Left ventricle myocardium inferior (tissue), 1 donor: Measurements from ENCODE around the gene ATXN1. TPM values are rescaled to one million over a fixed set of nuclear protein-coding genes. Genes with fewer than 3 reads are reported as not detected.

Experiments used
- DNase-seq: peaks from one replicate; pipeline ENCODE4 v3.0.0-alpha.2; 2020
- H3K27ac ChIP-seq: fragments of 200-600 bp; replicated peaks from 2 replicates; pipeline ENCODE4 v1.8.0; 2021
- H3K27me3 ChIP-seq: fragments of 200-600 bp; 2 replicates; pipeline ENCODE4 v1.8.0; 2021; ENCODE audit warnings: low read depth
- H3K36me3 ChIP-seq: fragments of 200-600 bp; 2 replicates; pipeline ENCODE4 v1.8.0; 2021
- H3K4me1 ChIP-seq: fragments of 200-600 bp; 2 replicates; pipeline ENCODE4 v1.8.0; 2021
- H3K4me3 ChIP-seq: fragments of 200-600 bp; 2 replicates; pipeline ENCODE4 v1.8.0; 2021; ENCODE audit warnings: mild to moderate bottlenecking, moderate library complexity
- H3K9me3 ChIP-seq: fragments of 200-600 bp; replicated peaks from 2 replicates; pipeline ENCODE4 v1.8.0; 2021
- CTCF ChIP-seq: fragments of 200-600 bp; IDR thresholded peaks from 2 replicates; pipeline ENCODE4 v1.8.0; 2021; ENCODE audit warnings: antibody characterized with exemption, mild to moderate bottlenecking, borderline replicate concordance
- intact Hi-C: fragments of 100-400 bp; cut with micrococcal nuclease; formaldehyde crosslinking; loops from one replicate; pipeline ENCODE4 v1.11.0; 2022
- total RNA-seq: library from RNA; stranded (reverse); fragmentation: NEBNext Ultra II Directional; extraction: Animal tissue kit (Norgen Biotek cat#: 25700); gene quantifications from one replicate; pipeline ENCODE4 v1.2.1, GENCODE V29; 2021
- donor health status: DM: no; HTN: yes; CAD: no; lungs with severe emphysema.

ATXN1 gene
- total RNA-seq, 1 donor from 2014 or later: 41.5 TPM

- no peaks in the 10 kb centered on the region for H3K9me3 ChIP-seq
- peaks cover 53% of the 10 kb centered on the region for H3K36me3 ChIP-seq
- H3K4me1 ChIP-seq: no peaks in the 10 kb centered on the region
- no peak overlapping the region for H3K4me3 ChIP-seq
- no peaks in the 10 kb centered on the region for H3K27me3 ChIP-seq
- H3K27ac ChIP-seq: no peak overlapping the region
- no peak for TF ChIP-seq CTCF
- intact Hi-C loops: no loop called here
- no peak for DNase-seq
These were observed 466.2 kb downstream of the ATXN1 start for GRCh38 chr6:16295060-16295459.

GRCh38 chr6:16294371-16294770 lies 466.9 kb downstream of the ATXN1 start:
- intact Hi-C loops: no loop called here
- Histone ChIP-seq H3K27ac (no peak overlapping the region), H3K36me3 (peaks cover 49% of the 10 kb centered on the region), H3K27me3 (no peaks in the 10 kb centered on the region), H3K4me1 (no peaks in the 10 kb centered on the region), H3K9me3 (no peaks in the 10 kb centered on the region), H3K4me3 (no peak overlapping the region)
- TF ChIP-seq CTCF: no peak
- no peak for DNase-seq

- H3K27ac ChIP-seq: no peak overlapping the region
- no peaks in the 10 kb centered on the region for H3K27me3 ChIP-seq
- no peak overlapping the region for H3K4me3 ChIP-seq
- TF ChIP-seq CTCF: no peak
- no peaks in the 10 kb centered on the region for H3K9me3 ChIP-seq
- intact Hi-C loops: no loop called here
- no peaks in the 10 kb centered on the region for H3K4me1 ChIP-seq
- H3K36me3 ChIP-seq: peaks cover 45% of the 10 kb centered on the region
- no peak for DNase-seq
These were observed 468.3 kb downstream of the ATXN1 start for GRCh38 chr6:16292942-16293341.

- Histone ChIP-seq H3K36me3 (peaks cover 42% of the 10 kb centered on the region), H3K4me1 (no peaks in the 10 kb centered on the region), H3K9me3 (no peaks in the 10 kb centered on the region), H3K27ac (no peak overlapping the region), H3K27me3 (no peaks in the 10 kb centered on the region), H3K4me3 (no peak overlapping the region)
- intact Hi-C loops: no loop called here
- DNase-seq: no peak
- TF ChIP-seq CTCF: no peak
These were observed 468.8 kb downstream of the ATXN1 start for GRCh38 chr6:16292432-16292831.

GRCh38 chr6:16291739-16292138 lies 469.5 kb downstream of the ATXN1 start:
- no peak for DNase-seq
- no peaks in the 10 kb centered on the region for H3K9me3 ChIP-seq
- H3K4me3 ChIP-seq: no peak overlapping the region
- H3K36me3 ChIP-seq: peaks cover 42% of the 10 kb centered on the region
- no peaks in the 10 kb centered on the region for H3K4me1 ChIP-seq
- H3K27me3 ChIP-seq: no peaks in the 10 kb centered on the region
- TF ChIP-seq CTCF: no peak
- intact Hi-C loops: no loop called here
- no peak overlapping the region for H3K27ac ChIP-seq

GRCh38 chr6:16288163-16288562 lies 473.1 kb downstream of the ATXN1 start:
- TF ChIP-seq CTCF: no peak
- Histone ChIP-seq H3K27me3 (no peaks in the 10 kb centered on the region), H3K4me3 (no peak overlapping the region), H3K36me3 (peaks cover 26% of the 10 kb centered on the region), H3K4me1 (no peaks in the 10 kb centered on the region), H3K9me3 (no peaks in the 10 kb centered on the region), H3K27ac (no peak overlapping the region)
- no peak for DNase-seq
- intact Hi-C loops: no loop called here
